HG03095 (cell line): ENCODE results near the gene IVL.

Experiments used
- ATAC-seq: cut with Tn5 transposase; IDR thresholded peaks from one replicate; pipeline ENCODE4 v1.9.1; 2021; ENCODE audit warnings: moderate library complexity; ENCODE audit not compliant: unreplicated experiment

The IVL gene, protein sequence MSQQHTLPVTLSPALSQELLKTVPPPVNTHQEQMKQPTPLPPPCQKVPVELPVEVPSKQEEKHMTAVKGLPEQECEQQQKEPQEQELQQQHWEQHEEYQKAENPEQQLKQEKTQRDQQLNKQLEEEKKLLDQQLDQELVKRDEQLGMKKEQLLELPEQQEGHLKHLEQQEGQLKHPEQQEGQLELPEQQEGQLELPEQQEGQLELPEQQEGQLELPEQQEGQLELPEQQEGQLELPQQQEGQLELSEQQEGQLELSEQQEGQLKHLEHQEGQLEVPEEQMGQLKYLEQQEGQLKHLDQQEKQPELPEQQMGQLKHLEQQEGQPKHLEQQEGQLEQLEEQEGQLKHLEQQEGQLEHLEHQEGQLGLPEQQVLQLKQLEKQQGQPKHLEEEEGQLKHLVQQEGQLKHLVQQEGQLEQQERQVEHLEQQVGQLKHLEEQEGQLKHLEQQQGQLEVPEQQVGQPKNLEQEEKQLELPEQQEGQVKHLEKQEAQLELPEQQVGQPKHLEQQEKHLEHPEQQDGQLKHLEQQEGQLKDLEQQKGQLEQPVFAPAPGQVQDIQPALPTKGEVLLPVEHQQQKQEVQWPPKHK

GRCh38 chr1:152907686-152908601, at the start of gene IVL:
TSS of gene IVL (plus strand) at chr1:152908546. CDS start at chr1:152909798, 1,252 bp downstream.
- ATAC-seq: no peak

DNA sequence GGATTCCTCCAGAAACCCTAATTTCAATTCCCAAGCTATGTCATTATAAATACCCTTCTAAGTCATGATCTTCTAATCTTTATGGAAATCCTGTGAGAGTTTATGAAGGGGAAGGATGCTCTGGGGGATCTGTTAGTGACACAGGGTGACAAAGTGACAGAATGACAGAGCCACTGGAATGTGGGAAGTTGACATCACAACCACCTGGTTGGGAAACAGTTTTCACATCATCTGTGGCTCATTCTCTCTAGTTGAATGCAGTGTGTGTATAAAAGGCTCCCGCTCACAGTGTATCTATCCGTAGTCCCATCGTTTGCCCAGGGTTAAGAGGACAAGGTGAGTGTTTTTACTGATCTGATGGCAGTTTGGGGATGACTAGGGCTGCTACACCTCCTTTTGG, 48.6 kb upstream of the IVL start, which contains the start of gene LCE7A:
LCE7A (plus strand) TSS at position 301 of the 400 bp plus-strand sequence. CDS start 702 bp downstream, outside the sequence.
- ATAC-seq: no peak

DNA sequence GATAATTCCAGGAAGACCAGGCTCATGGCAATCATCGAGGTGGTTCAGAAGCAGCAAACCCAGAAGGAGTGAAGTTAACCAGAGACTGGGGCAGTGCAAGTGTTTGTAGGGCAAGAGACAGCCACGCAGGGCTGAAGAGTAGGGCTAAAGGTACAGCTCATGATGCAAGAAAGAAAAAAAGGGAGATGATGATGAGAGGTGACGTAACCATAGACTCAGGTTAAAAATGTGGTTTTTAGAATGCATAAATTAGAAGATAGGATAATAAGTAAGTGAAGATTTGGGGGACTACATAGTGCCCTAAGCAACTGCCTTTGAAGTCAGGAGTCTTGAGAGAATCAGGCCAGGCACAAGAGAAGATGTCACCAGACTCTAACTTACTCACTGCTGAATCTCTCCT, 48.2 kb upstream of the IVL start:
- ATAC-seq: no peak

DNA sequence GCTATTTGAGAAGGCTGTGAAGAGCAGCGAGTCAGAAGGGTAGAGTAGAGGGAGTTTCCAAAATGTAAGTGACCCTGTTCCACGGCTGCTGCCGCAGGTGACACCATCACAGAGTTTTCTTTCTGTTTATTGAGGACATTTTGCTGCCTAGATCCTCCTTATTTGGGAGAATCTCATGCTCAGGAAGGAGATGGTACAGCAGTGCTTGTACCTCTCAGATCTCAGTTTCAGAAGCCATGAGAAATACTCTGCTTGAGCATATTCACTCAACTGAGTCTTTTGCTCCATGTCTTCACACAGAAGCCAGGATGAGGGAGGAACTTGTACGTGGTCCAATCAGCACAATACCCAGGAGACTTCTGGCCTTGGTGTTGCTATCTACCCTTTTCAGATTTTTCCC, 47.0 kb upstream of the IVL start:
- ATAC-seq: no peak

GRCh38 chr1:152864443-152864842, 43.9 kb upstream of the IVL start:
- no peak for ATAC-seq

- no peak for ATAC-seq
Observed at GRCh38 chr1:152866321-152866720, 42.0 kb upstream of the IVL start.

DNA sequence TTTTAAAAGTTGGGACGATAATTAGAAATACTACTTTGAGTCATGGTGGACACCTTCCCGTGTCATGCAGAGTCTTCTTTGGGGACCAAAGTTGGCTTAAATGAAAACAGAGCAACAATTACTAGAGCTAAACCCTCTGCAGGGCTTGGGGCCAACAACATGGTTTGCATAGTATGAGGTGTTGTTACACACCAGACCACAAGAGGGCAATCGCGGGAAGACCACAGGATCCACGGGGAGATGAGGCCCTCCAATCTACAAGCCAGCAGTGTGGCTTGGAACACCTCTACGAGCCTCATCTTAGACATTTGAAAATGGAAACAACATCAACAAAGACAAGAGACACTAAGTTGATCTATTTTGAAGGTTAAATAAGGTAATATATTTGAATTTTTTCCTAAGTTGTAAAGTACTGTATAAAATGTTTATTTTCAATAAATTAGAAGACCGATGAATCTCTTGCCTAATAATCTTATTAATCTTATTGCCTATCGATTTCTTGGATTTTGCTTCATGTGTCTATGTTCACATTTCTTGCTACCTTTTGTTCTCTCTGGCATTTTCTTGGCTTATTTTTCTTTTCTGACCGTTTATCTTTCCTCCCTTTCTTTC, 38.4 kb upstream of the IVL start:
- ATAC-seq: no peak

DNA sequence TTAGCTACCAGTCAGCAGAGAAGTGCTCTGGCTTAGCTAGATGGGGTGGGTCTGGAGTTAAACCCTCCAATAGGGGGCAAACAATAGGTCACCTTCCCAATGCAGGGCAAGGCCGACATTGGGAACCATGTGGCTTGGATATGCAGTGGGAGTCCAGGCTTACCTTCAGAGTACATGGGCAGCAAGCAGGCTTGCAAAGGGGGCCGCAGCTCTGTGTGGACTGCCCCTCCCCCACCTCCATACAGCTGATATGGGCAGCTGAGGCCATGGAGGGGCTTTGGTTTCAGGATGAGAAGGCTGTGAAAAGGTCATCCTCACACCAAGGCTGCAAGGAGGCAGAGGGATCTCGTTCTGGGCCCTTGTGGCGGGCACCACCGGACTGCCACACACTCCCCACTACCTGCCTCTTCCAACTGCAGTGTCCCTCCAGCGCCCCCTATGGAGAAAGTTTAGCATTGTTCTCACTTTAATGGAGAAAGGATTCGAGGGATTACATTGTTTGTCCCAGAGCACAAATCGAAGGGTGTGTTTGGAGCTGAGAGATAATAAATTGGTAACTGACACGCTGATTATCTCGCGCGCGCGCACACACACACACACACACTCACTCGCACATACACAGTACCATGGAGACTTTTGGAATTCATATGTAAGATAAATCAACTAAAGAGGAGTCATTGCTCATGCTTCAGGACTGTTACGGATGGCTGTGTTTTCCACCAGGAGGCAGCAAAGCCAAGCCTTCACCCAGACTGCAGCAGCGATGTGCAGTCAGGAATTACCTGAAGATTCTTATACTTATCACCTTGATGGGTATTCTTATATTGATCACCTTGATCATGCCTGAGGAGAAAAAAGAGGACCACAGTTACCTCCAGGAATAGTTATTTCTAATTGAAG, 37.3 kb upstream of the IVL start:
- no peak for ATAC-seq

GRCh38 chr1:152871731-152872126, 36.6 kb upstream of the IVL start:
- ATAC-seq: no peak

- no peak for ATAC-seq
Observed at GRCh38 chr1:152873495-152873894, 34.9 kb upstream of the IVL start.

- no peak for ATAC-seq
Observed at GRCh38 chr1:152876827-152877226, 31.5 kb upstream of the IVL start.

DNA sequence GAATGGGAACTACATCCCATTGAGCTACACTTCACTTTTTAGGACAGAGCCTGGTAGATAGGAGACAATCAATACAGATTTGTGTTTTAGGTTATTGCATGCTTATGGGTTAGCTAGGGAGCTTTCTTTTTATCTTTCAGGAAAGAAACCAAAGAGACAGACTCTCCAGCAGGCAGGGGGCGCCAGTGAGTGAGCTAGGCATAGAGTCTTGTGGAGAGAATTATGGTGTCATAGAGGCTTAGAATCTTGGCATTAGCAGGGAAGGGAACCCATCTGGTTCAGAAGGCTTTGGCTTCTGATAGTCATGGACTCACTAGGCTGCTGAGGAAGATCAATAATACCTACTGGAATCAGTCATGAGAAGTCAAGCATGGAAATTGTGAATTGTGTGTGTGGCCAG, 30.3 kb upstream of the IVL start, which contains the start of gene SMCP:
SMCP (plus strand) TSS at position 281 of the 400 bp plus-strand sequence. CDS start 6,101 bp downstream, outside the sequence.
- no peak for ATAC-seq

DNA sequence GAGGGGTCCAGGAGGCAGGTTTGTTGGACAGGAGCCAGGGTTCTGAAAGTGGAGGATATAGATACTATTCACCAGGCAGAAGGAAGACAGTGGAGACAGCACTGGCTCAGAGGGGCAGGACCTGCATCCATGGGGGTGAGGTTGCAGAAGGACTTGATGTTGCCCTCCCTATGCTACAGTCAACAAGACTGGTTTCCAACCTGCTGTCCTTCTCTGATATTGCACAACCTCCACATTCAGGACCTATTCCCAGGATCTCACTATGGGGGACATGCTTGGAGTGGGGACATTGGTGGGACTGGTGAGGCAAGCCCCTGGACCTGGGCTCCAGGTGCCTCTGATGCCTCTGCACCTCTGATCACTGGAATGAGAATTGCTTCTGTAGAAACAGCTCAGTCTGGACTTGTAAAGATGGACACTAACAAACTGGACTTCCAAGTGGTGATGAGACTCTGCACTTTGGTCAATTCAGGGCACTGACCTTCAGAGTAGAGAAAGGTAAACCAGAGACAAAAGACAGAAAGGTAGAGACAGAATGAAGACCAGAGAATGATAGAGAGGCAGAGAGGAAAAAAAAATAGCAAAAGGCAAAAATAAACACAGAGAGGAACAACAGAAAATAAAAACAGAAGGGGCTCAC, 28.7 kb upstream of the IVL start:
- ATAC-seq: no peak

DNA sequence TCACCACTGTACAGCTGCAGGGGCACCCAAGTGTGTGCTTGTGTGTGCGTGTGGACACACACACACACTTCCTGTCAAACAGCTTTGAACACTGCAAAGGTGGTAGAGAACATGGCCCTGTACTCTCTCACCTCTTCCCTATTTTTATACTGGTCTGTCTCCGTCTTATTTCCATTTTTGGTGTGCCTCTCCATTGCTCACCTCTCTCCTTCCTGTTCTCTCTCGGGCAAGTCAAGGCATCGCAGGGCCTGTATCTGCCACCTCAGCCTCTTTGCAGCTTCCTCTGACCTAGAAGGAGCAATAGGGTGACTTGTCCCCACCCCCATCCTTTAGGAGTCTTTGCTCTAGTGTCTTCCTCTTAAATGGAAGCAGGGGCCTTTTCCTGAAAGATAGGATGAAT, 28.0 kb upstream of the IVL start:
- no peak for ATAC-seq

DNA sequence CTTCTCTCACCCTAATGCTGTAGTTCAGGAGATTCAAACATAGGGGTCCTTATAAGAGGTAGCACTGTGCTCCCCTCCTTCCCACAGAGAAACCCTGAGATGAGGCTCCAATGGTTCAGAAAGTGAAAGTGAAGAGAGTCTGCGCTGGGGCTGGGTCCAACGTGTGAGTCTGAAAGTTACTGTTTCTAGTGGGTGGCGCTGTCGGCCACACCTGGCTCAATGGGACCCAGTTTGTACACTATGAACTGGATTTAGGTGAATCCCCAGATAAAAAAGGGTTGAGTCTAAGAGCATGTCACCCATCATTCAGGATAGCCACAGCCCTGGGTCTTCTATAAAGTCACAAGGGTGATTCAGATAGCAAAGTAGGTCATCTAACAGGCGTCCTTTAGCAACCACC, 27.4 kb upstream of the IVL start:
- peak; percentile 56 for ATAC-seq

- ATAC-seq: no peak
Observed at GRCh38 chr1:152884085-152884484, 24.3 kb upstream of the IVL start.

GRCh38 chr1:152884506-152884905, 23.8 kb upstream of the IVL start:
- ATAC-seq: no peak

GRCh38 chr1:152884966-152885624, 23.3 kb upstream of the IVL start:
- ATAC-seq: no peak

GRCh38 chr1:152886085-152886484, 22.3 kb upstream of the IVL start:
- ATAC-seq: no peak
